Ovary (tissue), 3 donors: ENCODE data around the gene LMOD1.

ENCODE experiments used
- EP300 ChIP-seq: sonication (generic); formaldehyde crosslinking; IDR thresholded peaks from one replicate; pipeline ENCODE4 v1.6.1; 2017; ENCODE audit warnings: antibody characterized with exemption
- TF ChIP-seq, protein P1 (sequence below), 3 donors: fragments of 450-650 bp in 2 of 3; fragments of 200-600 bp in 1 of 3; IDR thresholded peaks; one replicate each; pipeline versions ENCODE4 v1.5.1 to v1.8.0; 2016 to 2022; ENCODE audit warnings: antibody characterized with exemption in 3 of 3, mild to moderate bottlenecking in 1 of 3
- donor health status: DM: no; HTN: no; CAD: no.

GRCh38 chr1:201849372-201850052, 96.8 kb downstream of the LMOD1 start:
- TF ChIP-seq, protein P1, sequence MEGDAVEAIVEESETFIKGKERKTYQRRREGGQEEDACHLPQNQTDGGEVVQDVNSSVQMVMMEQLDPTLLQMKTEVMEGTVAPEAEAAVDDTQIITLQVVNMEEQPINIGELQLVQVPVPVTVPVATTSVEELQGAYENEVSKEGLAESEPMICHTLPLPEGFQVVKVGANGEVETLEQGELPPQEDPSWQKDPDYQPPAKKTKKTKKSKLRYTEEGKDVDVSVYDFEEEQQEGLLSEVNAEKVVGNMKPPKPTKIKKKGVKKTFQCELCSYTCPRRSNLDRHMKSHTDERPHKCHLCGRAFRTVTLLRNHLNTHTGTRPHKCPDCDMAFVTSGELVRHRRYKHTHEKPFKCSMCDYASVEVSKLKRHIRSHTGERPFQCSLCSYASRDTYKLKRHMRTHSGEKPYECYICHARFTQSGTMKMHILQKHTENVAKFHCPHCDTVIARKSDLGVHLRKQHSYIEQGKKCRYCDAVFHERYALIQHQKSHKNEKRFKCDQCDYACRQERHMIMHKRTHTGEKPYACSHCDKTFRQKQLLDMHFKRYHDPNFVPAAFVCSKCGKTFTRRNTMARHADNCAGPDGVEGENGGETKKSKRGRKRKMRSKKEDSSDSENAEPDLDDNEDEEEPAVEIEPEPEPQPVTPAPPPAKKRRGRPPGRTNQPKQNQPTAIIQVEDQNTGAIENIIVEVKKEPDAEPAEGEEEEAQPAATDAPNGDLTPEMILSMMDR (IDR thresholded peaks at IDR 0.05): no peak
- no peak for TF ChIP-seq EP300
